B cell (primary cell): ENCODE results near the gene SAA2. TPM values are rescaled to one million over a fixed set of nuclear protein-coding genes. Genes with fewer than 3 reads are reported as not detected.
"Not testable (repeated sequence)": the region's sequence is repeated elsewhere in the genome, so short reads cannot be mapped to it uniquely, and the experiment has no call there.

Source experiments
- ATAC-seq: fragments of 200-7000 bp; cut with Tn5 transposase; one replicate; pipeline ENCODE4 v1.10.0; 2021; ENCODE audit warnings: low read depth, mild to moderate bottlenecking, moderate number of reproducible peaks, moderate library complexity
- CTCF ChIA-PET: fragments of 350-600 bp; sonication (Branson Sonifier 250); formaldehyde crosslinking; loops from one replicate; lab custom pipeline; 2021; ENCODE audit warnings: antibody characterized with exemption, inconsistent platforms; lab: Charles Lee
- POLR2A ChIA-PET: fragments of 350-600 bp; sonication (Branson Sonifier 250); formaldehyde crosslinking; loops from one replicate; lab custom pipeline; 2021; ENCODE audit warnings: antibody characterized with exemption; lab: Charles Lee
- DNase-seq: peaks from one replicate; pipeline ENCODE4 v3.0.0; 2013
- H2AFZ ChIP-seq: 2 replicates; pipeline ENCODE4 v1.6.1; 2012; ENCODE audit warnings: mild to moderate bottlenecking, low read depth, low read length; ENCODE audit not compliant: insufficient read depth, poor library complexity, severe bottlenecking
- H3K27ac ChIP-seq, 2 donors: 1 replicate in 1 of 2; 2 replicates in 1 of 2; pipeline ENCODE4 v1.5.1; 2012 to 2013; ENCODE audit warnings: low read length in 2 of 2, mild to moderate bottlenecking in 2 of 2, moderate library complexity in 1 of 2
- H3K27me3 ChIP-seq, 4 experiments: fragments of 200-600 bp in 1 of 4; sonication (generic) in 1 of 4; replicated peaks in 1 of 4; 1 replicate in 2 of 4; 2 replicates in 2 of 4; pipeline versions ENCODE4 v1.6.1 to v1.7.0; 2013 to 2016; ENCODE audit warnings: low read length in 3 of 4, mild to moderate bottlenecking in 2 of 4, mixed read lengths in 1 of 4, moderate library complexity in 1 of 4; ENCODE audit not compliant: insufficient read depth in 4 of 4, control insufficient read depth in 3 of 4; ENCODE audit errors: control extremely low read depth in 1 of 4
- H3K36me3 ChIP-seq, 2 experiments: replicated peaks in 1 of 2; 1 replicate in 1 of 2; 2 replicates in 1 of 2; pipeline versions ENCODE4 v1.6.1 to v1.7.1; 2013; ENCODE audit warnings: low read length in 1 of 2; ENCODE audit not compliant: insufficient read depth in 2 of 2, control insufficient read depth in 1 of 2; ENCODE audit errors: control extremely low read depth in 1 of 2, extremely low read depth in 1 of 2
- H3K4me1 ChIP-seq, 2 donors: fragments of 200-600 bp in 1 of 2; sonication (generic) in 1 of 2; 1 replicate in 1 of 2; 2 replicates in 1 of 2; pipeline versions ENCODE4 v1.5.1 to v1.6.1; 2013 to 2017; ENCODE audit warnings: low read length in 2 of 2; ENCODE audit not compliant: control insufficient read depth in 2 of 2, insufficient read depth in 2 of 2
- H3K4me2 ChIP-seq: replicated peaks from 2 replicates; pipeline ENCODE3; 2012; ENCODE audit warnings: mild to moderate bottlenecking, low read depth, low read length; ENCODE audit not compliant: poor library complexity, severe bottlenecking
- H3K4me3 ChIP-seq, 5 experiments: fragments of 200-600 bp in 1 of 5; sonication (generic) in 1 of 5; 1 replicate in 3 of 5; 2 replicates in 2 of 5; pipeline versions ENCODE4 v1.5.1 to v1.7.0; 2011 to 2016; ENCODE audit warnings: low read length in 4 of 5, mild to moderate bottlenecking in 4 of 5, low read depth in 2 of 5, control low read depth in 1 of 5, moderate library complexity in 1 of 5; ENCODE audit not compliant: insufficient read depth in 1 of 5; ENCODE audit errors: control extremely low read depth in 1 of 5, extremely low read depth in 1 of 5
- H3K79me2 ChIP-seq: fragments of 200-600 bp; sonication (generic); one replicate; pipeline ENCODE4 v1.6.0; 2016; ENCODE audit warnings: low read length; ENCODE audit not compliant: control insufficient read depth, insufficient read depth
- H3K9ac ChIP-seq: fragments of 200-600 bp; sonication (generic); 2 replicates; pipeline ENCODE4 v1.6.1; 2017; ENCODE audit warnings: mild to moderate bottlenecking, low read length, moderate library complexity
- H3K9me3 ChIP-seq, 3 donors: one replicate each; pipeline versions ENCODE4 v1.6.1 to v1.7.1; 2013; ENCODE audit warnings: low read length in 2 of 3; ENCODE audit not compliant: control insufficient read depth in 2 of 3, insufficient read depth in 1 of 3; ENCODE audit errors: control extremely low read depth in 1 of 3
- H4K20me1 ChIP-seq: 2 replicates; pipeline ENCODE4 v1.6.0; 2012; ENCODE audit warnings: mild to moderate bottlenecking, low read length; ENCODE audit not compliant: insufficient read depth, control insufficient read depth, poor library complexity, severe bottlenecking
- H3K27ac Mint-ChIP-seq: one replicate; pipeline ENCODE4 v1.8.0; 2021; ENCODE audit warnings: mixed read lengths
- H3K27me3 Mint-ChIP-seq: one replicate; pipeline ENCODE4 v1.8.0; 2021; ENCODE audit warnings: mixed read lengths
- H3K4me1 Mint-ChIP-seq: one replicate; pipeline ENCODE4 v1.8.0; 2021; ENCODE audit warnings: mixed read lengths
- H3K4me3 Mint-ChIP-seq: one replicate; pipeline ENCODE4 v1.8.0; 2021; ENCODE audit warnings: mixed read lengths
- H3K9me3 Mint-ChIP-seq: one replicate; pipeline ENCODE4 v1.8.0; 2022; ENCODE audit warnings: mixed read lengths; ENCODE audit not compliant: insufficient read depth
- EZH2 ChIP-seq: IDR thresholded peaks from 2 replicates; pipeline ENCODE4 v1.6.1; 2012; ENCODE audit warnings: borderline replicate concordance, low read depth, mild to moderate bottlenecking, moderate library complexity, low read length; ENCODE audit not compliant: insufficient read depth, poor library complexity, severe bottlenecking
- WGBS: methylation state at CpG from one replicate; pipeline ENCODE4 v1.1.5; 2013; ENCODE audit warnings: missing lambda C conversion rate; ENCODE audit not compliant: insufficient coverage; 5-methylcytosine and 5-hydroxymethylcytosine counted together
- intact Hi-C: fragments of 100-400 bp; cut with micrococcal nuclease; formaldehyde crosslinking; loops from one replicate; pipeline ENCODE4 v1.10.0; 2022
- polyA plus RNA-seq: library from polyadenylated mRNA; depleted of rRNA; stranded (reverse); fragments of >200 nt; gene quantifications from 2 replicates; pipeline ENCODE4 v1.2.3, GENCODE V29; 2012
- total RNA-seq, 2 donors: library from RNA; stranded (reverse); fragments of 120-200 nt in 1 of 2; gene quantifications; 1 replicate in 1 of 2; 2 replicates in 1 of 2; pipeline versions ENCODE4 v1.2.3 to v1.2.4, GENCODE V29; 2013 to 2022
- TF ChIP-seq, protein P1 (sequence below): fragments of 200-600 bp; IDR thresholded peaks from one replicate; pipeline ENCODE4 v1.8.0; 2022; ENCODE audit warnings: antibody characterized with exemption, mild to moderate bottlenecking

The SAA2 gene
- total and polyA plus RNA-seq, 2 donors (not counting 1 experiment from before 2014, with no cell fraction given) = not detected

DNA sequence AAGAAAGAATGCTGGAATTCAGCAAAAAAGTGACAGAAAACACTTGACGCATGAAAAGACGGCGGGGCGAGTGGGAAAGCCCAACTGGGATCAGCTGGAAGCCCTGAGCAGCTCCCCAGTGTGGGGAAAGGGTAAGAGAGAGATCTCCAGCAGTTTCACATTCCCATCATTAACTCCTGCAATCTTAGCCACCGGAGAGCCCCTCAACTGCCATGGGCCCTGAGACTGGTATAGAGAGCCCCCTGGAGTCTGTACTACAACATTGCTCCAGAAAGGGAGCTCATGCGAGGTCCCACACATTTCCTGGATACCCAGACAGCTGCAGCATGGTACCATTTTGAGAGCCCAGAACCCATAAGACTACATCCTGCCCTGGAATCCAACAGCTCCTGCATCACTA, 44.7 kb downstream of the SAA2 start:
- peaks cover 0 to 4% (median 0%) of the 10 kb centered on the region in 3 donors for H3K9me3 ChIP-seq
- no peaks in the 10 kb centered on the region for H3K4me1 Mint-ChIP-seq
- peaks cover 0 to 7% (median 0%) of the 10 kb centered on the region in 4 experiments for H3K27me3 ChIP-seq
- 33% methylated on average over 6 of the region's 6 CpGs for WGBS
- H4K20me1 ChIP-seq = no peaks in the 10 kb centered on the region
- ChIA-PET CTCF (interaction anchor here (0.9 kb wide), 1 partner anchor 14 kb away, joined by 3 read pairs; no protein-coding TSS in a partner anchor), POLR2A (no interaction called here)
- no peaks in the 10 kb centered on the region for H3K9me3 Mint-ChIP-seq
- H3K79me2 ChIP-seq = no peaks in the 10 kb centered on the region
- H3K4me3 Mint-ChIP-seq = no peak overlapping the region
- H3K9ac ChIP-seq = no peak overlapping the region
- H3K27ac Mint-ChIP-seq = no peak overlapping the region
- H3K4me1 ChIP-seq = no peaks in the 10 kb centered on the region
- peaks cover 66% of the 10 kb centered on the region for H3K27me3 Mint-ChIP-seq
- H3K4me3 ChIP-seq = no peak overlapping the region
- H2AFZ ChIP-seq = no peak overlapping the region
- TF ChIP-seq, protein P1, sequence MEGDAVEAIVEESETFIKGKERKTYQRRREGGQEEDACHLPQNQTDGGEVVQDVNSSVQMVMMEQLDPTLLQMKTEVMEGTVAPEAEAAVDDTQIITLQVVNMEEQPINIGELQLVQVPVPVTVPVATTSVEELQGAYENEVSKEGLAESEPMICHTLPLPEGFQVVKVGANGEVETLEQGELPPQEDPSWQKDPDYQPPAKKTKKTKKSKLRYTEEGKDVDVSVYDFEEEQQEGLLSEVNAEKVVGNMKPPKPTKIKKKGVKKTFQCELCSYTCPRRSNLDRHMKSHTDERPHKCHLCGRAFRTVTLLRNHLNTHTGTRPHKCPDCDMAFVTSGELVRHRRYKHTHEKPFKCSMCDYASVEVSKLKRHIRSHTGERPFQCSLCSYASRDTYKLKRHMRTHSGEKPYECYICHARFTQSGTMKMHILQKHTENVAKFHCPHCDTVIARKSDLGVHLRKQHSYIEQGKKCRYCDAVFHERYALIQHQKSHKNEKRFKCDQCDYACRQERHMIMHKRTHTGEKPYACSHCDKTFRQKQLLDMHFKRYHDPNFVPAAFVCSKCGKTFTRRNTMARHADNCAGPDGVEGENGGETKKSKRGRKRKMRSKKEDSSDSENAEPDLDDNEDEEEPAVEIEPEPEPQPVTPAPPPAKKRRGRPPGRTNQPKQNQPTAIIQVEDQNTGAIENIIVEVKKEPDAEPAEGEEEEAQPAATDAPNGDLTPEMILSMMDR = no peak
- TF ChIP-seq EZH2 = no peak
- H3K36me3 ChIP-seq = no peaks in the 10 kb centered on the region
- no peak overlapping the region for H3K27ac ChIP-seq
- intact Hi-C loops = no loop called here
- ATAC-seq (no peak), DNase-seq (no peak)
- no peak overlapping the region for H3K4me2 ChIP-seq

DNA sequence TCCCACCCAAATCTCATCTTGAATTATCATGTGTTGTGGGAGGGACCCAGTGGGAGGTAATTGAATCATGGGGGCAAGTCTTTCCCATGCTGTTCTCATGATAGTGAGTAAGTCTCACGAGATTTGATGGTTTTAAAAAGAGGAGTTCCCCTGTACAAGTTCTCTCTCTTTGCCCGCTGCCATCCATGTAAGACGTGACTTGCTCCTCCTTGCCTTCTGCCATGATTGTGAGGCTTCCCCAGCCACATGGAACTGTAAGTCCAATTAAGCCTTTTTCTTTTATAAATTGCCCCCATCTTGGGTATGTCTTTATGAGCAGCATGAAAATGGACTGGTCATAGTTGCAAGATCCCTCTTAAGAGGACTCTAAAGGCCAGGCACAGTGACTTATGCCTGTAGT, 50.7 kb downstream of the SAA2 start:
- POLR2A ChIA-PET, H3K4me3 Mint-ChIP-seq, H2AFZ ChIP-seq, H3K4me1 ChIP-seq, CTCF ChIA-PET, ATAC-seq, H3K4me3 ChIP-seq, H3K4me2 ChIP-seq, H3K9ac ChIP-seq, H3K27ac Mint-ChIP-seq, H3K9me3 Mint-ChIP-seq, H3K36me3 ChIP-seq, H4K20me1 ChIP-seq, H3K9me3 ChIP-seq, H3K79me2 ChIP-seq, intact Hi-C loops, H3K27me3 ChIP-seq, H3K27ac ChIP-seq, DNase-seq, H3K4me1 Mint-ChIP-seq: not testable (repeated sequence)
- H3K27me3 Mint-ChIP-seq = peaks cover 27% of the 10 kb centered on the region
- no CpG with 5 or more reads among the region's 3 CpGs for WGBS
